ENCODE results near the gene IMMP1L. TPM values are rescaled to one million over a fixed set of nuclear protein-coding genes. Genes with fewer than 3 reads are reported as not detected.

Gene IMMP1L
- total RNA-seq, 1 experiment from 2014 or later = 130 TPM

GRCh38 chr11:31397239-31397834, 112.1 kb downstream of the IMMP1L start:
- DNase-seq (ENCODE audit: low read depth) = peak; percentile 8

DNA sequence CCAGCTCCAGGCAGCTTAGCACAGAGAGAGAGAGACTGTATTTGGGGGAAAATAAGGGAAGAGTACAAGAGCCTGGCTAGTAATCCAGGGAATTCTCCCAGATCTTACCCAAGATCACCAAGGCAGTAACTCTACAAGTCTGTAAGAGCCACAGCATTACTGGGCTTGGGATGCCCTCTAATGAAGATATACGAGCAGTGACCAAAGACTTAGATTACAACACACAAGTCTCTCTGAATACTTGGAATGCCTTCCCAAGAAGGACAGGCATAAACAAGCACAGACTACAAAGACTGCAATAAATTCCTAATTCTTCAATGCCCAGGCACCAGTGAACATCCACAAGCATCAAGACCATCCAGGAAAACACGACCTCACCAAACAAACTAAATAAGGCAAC, 122.0 kb downstream of the IMMP1L start:
- no peak for DNase-seq (ENCODE audit: low read depth)

DNA sequence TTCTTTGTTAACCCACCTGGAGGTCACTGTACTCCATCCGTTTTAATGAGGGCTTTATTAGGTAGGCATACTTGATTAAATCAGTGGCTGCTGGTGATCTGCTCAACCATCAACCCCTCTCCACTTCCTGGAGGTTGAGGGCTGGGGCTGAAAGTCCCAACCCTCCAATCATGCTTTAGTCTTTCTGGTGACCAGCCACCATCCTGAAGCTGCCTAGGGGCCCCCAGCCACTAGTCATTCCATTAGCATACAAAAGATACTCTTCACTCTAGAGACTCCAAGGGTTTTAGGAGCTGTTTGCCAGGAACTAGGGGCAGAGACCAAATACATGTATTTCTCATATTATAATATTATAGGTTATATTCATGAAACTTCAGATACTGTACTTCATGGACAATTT, 126.3 kb downstream of the IMMP1L start:
- no peak for DNase-seq (ENCODE audit: low read depth)

Other genes starting within 250 kb of the IMMP1L start
- gene DCDC1, start 139.9 kb downstream of the IMMP1L start, total RNA-seq (2014; rRNA removed; shearing (Covaris generic)) = under 0.01 TPM in 1 of 2 replicates, not detected in the other
- 13.5 and 15.1 TPM in 2 replicates for gene DNAJC24, start 139.8 kb downstream of the IMMP1L start, total RNA-seq (2014; rRNA removed; shearing (Covaris generic))
- gene ELP4, start 145 bp upstream of the IMMP1L start, total RNA-seq (2014; rRNA removed; shearing (Covaris generic)) = 34.1 and 41.5 TPM in 2 replicates

Data from RPMI7951 (cell line).